ENCODE measurements around the gene SSR2. TPM values are rescaled to one million over a fixed set of nuclear protein-coding genes. Genes with fewer than 3 reads are reported as not detected.

Gene SSR2
- 262 to 286 TPM (median 273 TPM) in 5 replicates for total RNA-seq (2022; extraction: Qiagen RNA extraction; ENCODE audit: low read depth)

DNA sequence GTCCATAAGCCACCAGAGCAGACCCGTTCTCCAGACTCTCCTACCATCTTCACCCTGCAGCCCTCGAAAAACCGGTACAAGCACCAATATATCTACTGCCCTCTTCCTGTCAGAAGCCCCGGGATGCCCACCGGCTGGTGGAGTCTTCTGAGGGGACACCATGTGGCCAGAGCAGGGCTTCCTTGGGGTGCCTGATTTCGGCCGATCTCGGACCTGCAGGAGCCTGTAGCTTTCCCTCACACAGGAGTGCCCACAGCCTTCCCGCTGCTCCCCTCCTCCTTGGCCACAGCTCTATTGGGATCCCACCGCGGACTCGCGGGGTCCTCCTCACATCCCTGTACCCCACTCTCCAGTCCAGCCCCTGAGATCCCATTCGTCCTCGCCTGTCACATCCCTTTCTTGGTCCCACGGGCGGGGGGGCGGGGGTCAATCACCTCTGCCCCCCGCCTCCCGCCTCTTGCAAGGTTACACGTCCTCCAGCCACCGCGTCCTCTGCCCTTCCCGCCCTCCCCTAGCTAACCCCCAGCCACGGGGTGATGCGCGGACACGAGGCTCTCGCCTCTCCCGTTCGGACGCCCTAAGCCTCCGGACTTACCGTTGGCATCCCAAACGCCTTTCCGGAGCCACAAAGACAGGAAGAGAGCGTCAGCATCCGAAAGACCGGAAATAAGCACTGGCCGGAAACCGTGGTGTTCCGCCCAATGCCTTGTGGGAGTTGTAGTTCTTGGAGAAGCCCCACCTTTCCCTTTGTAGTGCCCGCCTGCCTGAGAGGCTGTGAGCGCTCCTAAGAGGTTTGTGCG, at the start of gene SSR2:
SSR2 (minus strand) TSS at position 659 of the 800 bp plus-strand sequence. CDS start 784 bp downstream, outside the sequence.

DNA sequence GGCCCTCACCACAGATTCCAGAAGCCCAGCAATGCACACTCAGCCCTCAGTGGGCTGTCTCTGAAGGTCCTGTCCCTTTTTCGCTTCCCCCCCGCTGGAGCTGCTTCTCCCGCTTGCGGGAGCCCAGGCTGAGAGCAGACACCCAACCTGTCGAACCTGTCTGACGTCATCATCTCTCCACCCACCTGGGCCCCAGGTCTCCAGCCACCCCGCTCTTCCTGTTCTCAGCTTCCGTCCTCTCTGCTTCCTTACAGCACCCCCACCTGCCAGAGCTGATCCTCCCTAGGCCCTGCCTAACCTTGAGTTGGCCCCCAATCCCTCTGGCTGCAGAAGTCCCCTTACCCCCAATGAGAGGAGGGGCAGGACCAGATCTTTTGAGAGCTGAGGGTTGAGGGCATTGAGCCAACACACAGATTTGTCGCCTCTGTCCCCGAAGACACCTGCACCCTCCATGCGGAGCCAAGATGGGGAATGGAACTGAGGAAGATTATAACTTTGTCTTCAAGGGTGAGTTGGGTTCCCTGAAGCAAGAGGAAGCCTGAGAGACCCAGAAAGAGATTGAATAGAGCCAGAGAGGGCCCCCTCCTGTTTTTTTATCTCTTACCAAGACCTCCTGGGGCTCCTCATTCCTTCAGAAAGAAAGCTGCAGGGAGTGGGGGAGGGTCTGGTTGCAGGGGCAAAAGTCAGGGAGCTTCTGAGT, 40.3 kb upstream of the SSR2 start, which contains the start of gene RAB25:
RAB25 (plus strand) TSS at position 224 of the 700 bp plus-strand sequence; CDS start at position 465, 241 bp downstream.

DNA sequence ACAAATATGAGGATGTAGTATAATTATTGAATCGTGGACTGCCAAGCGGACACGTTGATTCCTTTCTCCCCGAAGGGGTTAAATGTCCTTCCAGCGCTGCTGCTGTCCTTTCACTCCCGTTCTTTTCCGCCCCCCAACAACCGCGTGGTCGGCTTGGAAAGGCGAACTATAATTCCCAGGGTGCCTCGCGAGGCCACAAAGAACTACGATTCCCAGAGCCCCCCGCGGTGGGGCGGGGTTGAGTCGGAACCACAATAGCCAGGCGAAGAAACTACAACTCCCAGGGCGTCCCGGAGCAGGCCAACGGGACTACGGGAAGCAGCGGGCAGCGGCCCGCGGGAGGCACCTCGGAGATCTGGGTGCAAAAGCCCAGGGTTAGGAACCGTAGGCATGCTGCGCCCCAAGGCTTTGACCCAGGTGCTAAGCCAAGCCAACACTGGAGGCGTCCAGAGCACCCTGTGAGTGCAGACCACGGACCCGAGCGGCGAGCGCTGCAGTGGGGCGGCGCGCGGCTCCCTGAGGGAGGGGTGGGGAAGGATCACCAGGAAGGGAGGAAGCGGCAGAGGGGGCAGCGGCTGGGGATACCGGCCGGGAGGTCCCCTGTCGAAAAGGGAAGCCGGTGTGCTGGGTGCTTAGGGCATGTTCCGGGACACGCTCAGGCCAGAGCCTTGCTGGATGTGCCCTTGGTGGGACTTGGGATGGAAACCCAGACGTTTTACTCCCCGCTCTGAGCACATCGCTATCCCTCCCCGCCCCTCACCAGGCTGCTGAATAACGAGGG, 33.9 kb upstream of the SSR2 start, which contains the start of gene LAMTOR2:
LAMTOR2 (plus strand) TSS at position 283 of the 781 bp plus-strand sequence; CDS start at position 391, 108 bp downstream.

DNA sequence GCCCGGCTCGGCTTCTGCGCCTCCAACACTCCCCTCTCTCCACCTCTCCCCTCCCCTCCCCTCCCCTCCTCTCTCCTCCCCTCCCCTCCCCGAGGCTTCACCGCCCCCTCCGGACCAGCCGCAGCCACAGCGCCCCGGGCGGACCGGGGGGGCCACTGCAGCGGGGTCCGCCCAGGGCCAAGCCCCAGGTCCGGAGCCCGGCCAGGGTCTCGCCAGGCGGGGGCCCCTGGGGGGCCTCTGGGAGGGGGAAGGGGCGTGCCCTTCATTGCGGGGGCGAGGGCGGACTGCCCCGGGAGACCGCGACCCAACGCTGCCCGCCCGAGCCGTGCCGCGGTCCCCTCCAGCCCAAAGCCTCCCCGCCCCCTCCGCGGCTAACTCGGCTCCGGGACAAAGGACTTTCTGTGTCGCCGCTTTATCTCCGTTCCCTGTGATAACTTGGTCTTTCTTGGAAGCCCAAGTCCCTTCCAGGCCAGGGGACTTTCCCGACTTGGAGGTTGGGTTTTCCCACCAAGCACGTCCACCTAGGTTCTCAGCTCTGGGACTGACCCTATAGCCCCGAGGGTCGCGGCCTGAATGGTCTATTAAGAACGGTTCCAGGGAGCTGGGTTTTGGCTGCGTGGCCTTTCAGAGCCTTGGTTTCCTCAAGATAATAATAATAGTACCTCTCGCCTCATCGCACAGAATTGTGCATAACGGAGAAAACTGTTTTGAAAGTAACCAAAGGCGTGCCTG, 33.2 kb upstream of the SSR2 start, which contains the start of gene UBQLN4:
UBQLN4 (minus strand) TSS at position 31 of the 732 bp plus-strand sequence. CDS start 97 bp downstream, outside the sequence.

DNA sequence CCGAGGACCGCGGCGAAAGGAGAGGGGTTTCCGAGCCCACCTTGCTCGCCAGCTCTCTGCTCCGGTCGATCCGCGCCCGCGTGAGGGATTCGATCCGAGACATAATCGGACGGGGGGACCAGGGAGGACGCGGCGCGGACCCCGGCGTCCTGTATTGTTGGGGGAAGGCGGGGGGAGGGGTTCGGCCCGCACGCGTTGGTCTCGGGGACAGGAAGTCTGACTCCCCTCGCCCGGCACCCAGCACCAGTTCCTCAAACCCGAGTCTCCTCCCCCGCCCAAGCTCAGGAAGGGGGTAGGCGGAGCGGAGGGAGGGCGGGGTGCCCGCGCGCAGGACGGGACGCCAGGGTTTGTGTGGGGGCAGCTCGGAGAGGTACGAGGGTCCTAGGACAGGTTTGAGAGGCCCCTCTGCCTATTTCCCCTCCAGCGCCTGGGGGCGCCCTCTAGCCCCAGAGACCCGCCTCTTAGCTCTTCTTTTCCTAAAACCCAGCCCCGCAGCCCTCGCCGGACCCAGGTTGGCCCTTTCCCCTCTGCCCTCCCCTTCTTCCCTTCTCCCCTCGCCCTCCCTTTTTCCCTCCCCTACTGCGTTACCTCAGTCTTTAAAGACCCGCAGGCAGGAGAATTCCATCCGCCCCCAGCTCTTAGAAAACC, 42.3 kb downstream of the SSR2 start, which contains the start of gene ARHGEF2:
ARHGEF2 (minus strand) TSS at position 223 of the 648 bp plus-strand sequence; CDS start at position 103, 120 bp downstream.

Other genes starting within 250 kb of the SSR2 start
- gene GON4L, start 163.7 kb downstream of the SSR2 start, total RNA-seq (2022; extraction: Qiagen RNA extraction; ENCODE audit: low read depth): 14.0 to 15.3 TPM (median 14.6 TPM) in 5 replicates
- gene SYT11, start 161.4 kb downstream of the SSR2 start, total RNA-seq (2022; extraction: Qiagen RNA extraction; ENCODE audit: low read depth): 0.82 to 1.3 TPM (median 1.1 TPM) in 5 replicates
- gene RIT1, start 109.6 kb downstream of the SSR2 start, total RNA-seq (2022; extraction: Qiagen RNA extraction; ENCODE audit: low read depth): 23.9 to 30.3 TPM (median 25.2 TPM) in 5 replicates
- 20.1 to 27.3 TPM (median 24.9 TPM) in 5 replicates for gene KHDC4, start 86.5 kb downstream of the SSR2 start, total RNA-seq (2022; extraction: Qiagen RNA extraction; ENCODE audit: low read depth)
- gene RXFP4, start 79.3 kb downstream of the SSR2 start, total RNA-seq (2022; extraction: Qiagen RNA extraction; ENCODE audit: low read depth): not detected in 5 replicates
- gene ARHGEF2, start 42.4 kb downstream of the SSR2 start, total RNA-seq (2022; extraction: Qiagen RNA extraction; ENCODE audit: low read depth): 33.7 to 41.6 TPM (median 38.3 TPM) in 5 replicates
- 34.5 to 44.2 TPM (median 40.3 TPM) in 5 replicates for gene UBQLN4, start 32.8 kb upstream of the SSR2 start, total RNA-seq (2022; extraction: Qiagen RNA extraction; ENCODE audit: low read depth)
- 155 to 174 TPM (median 157 TPM) in 5 replicates for gene LAMTOR2, start 33.8 kb upstream of the SSR2 start, total RNA-seq (2022; extraction: Qiagen RNA extraction; ENCODE audit: low read depth)
- gene RAB25, start 40.2 kb upstream of the SSR2 start, total RNA-seq (2022; extraction: Qiagen RNA extraction; ENCODE audit: low read depth): 0.24 TPM in 1 of 5 replicates, not detected in the others
- gene MEX3A, start 61.5 kb upstream of the SSR2 start, total RNA-seq (2022; extraction: Qiagen RNA extraction; ENCODE audit: low read depth): 1.2 to 3.2 TPM (median 2.3 TPM) in 5 replicates
- 580 to 740 TPM (median 720 TPM) in 5 replicates for gene LMNA, start 93.8 kb upstream of the SSR2 start, total RNA-seq (2022; extraction: Qiagen RNA extraction; ENCODE audit: low read depth)
- 0.17 to 0.53 TPM (median 0.44 TPM) in 5 replicates for gene SEMA4A, start 132.6 kb upstream of the SSR2 start, total RNA-seq (2022; extraction: Qiagen RNA extraction; ENCODE audit: low read depth)
- 25.2 to 30.7 TPM (median 26.8 TPM) in 5 replicates for gene SLC25A44, start 173.2 kb upstream of the SSR2 start, total RNA-seq (2022; extraction: Qiagen RNA extraction; ENCODE audit: low read depth)
- gene PMF1, start 192.1 kb upstream of the SSR2 start, total RNA-seq (2022; extraction: Qiagen RNA extraction; ENCODE audit: low read depth): 58.3 to 67.8 TPM (median 60.6 TPM) in 5 replicates
- 0.66 TPM in 1 of 5 replicates, not detected in the others for gene BGLAP, start 221.2 kb upstream of the SSR2 start, total RNA-seq (2022; extraction: Qiagen RNA extraction; ENCODE audit: low read depth)
- gene PAQR6, start 227.1 kb upstream of the SSR2 start, total RNA-seq (2022; extraction: Qiagen RNA extraction; ENCODE audit: low read depth): 2.2 to 5.0 TPM (median 3.6 TPM) in 5 replicates